G401 (cell line): ENCODE results near the gene GNLY. TPM values are rescaled to one million over a fixed set of nuclear protein-coding genes. Genes with fewer than 3 reads are reported as not detected.
"Not testable (repeated sequence)": the region's sequence is repeated elsewhere in the genome, so short reads cannot be mapped to it uniquely, and the experiment has no call there.

Source experiments
- DNase-seq: peaks from one replicate; pipeline ENCODE4 v3.0.0-alpha.2; 2015; ENCODE audit warnings: low spot score
- in situ Hi-C: cut with HindIII; loops from 2 replicates; pipeline ENCODE4 v1.10.0; 2016; ENCODE audit warnings: low sequenced_read_pairs, mixed read lengths
- total RNA-seq: library from RNA; depleted of rRNA; stranded (reverse); fragments of >200 nt; shearing (Covaris generic); gene quantifications from 2 replicates; pipeline ENCODE4 v1.2.3, GENCODE V29; 2014; rRNA removed

Gene GNLY
- not detected in 2 replicates for total RNA-seq

DNA sequence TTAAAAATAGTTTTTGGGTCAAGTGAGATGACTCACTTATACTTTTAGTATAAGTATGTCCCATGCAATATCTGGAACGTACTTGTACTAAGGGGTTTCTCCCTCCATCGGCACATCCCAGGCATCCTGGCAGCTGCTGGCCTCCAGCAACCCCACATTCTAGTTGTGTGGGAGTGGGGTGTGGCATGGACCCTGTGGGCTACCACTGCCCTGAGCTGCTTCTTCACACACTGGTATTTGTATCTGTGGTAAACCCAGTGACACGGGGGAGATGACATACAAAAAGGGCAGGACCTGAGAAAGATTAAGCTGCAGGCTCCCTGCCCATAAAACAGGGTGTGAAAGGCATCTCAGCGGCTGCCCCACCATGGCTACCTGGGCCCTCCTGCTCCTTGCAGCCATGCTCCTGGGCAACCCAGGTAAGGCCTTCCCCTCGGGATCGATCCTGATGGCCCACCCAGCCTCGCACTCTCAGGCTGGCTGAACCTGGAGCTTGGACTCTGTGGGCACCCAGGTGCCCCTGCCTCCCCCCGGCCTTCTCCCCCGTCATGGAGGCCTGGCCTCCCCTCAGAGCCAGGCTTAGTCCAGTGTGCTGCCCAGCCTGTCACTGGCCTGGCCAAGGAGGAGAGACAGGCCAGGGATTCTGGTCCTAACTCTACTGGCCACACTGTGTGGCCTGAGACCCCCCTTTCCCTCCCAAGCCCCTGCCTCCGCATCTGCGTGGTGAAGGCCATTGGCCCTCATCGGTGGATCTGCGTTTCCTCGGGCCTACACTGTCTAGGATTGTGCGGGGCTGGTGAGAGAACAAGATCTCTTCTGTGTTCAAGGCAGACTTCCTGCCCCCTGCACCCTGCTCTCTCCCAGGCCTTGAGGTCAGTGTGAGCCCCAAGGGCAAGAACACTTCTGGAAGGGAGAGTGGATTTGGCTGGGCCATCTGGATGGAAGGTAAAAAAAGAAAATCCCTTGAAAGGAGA is at the start of gene GNLY:
GNLY (plus strand) TSS at position 307 of the 974 bp plus-strand sequence; CDS start at position 368, 61 bp downstream.
- DNase-seq, result no peak
- in situ Hi-C loops, result no loop called here

DNA sequence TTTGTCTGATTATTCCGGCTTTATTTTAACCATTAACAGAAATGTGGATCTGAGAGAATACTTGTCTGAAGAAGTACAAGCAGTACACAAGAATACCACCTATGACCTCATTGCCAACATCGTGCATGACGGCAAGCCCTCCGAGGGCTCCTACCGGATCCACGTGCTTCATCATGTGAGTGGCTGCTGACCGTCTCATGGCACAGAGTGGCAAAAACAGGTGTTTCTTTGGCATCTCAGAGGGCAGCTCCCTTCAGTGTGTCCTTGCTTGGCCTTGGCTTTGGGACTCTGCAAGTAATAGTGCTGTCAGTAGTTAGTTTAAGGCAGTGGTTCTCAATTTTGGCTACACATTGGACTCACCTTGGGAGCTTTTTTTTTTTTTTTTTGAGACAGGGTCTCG is 49.2 kb upstream of the GNLY start:
- in situ Hi-C loops, result no loop called here
- no peak for DNase-seq

DNA sequence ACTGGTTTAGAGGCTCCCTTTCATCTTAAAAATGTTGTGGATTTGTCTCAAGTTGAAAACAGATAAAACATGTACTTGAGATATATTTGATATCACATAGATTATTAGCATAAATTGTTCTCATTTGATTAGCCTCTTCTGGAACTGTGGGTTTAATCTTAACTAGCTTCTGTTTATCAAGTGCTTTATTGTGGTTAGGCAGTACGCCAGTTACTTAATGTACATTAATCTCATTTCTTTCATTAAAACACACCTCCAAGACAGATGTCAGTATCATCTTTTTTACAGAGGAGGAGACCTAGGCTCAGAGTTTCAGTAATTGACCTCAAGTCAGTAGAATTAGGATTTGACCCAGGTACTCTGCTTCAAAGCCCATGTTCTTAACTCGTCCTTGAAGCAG is 48.0 kb upstream of the GNLY start:
- no peak for DNase-seq
- in situ Hi-C loops, result no loop called here

DNA sequence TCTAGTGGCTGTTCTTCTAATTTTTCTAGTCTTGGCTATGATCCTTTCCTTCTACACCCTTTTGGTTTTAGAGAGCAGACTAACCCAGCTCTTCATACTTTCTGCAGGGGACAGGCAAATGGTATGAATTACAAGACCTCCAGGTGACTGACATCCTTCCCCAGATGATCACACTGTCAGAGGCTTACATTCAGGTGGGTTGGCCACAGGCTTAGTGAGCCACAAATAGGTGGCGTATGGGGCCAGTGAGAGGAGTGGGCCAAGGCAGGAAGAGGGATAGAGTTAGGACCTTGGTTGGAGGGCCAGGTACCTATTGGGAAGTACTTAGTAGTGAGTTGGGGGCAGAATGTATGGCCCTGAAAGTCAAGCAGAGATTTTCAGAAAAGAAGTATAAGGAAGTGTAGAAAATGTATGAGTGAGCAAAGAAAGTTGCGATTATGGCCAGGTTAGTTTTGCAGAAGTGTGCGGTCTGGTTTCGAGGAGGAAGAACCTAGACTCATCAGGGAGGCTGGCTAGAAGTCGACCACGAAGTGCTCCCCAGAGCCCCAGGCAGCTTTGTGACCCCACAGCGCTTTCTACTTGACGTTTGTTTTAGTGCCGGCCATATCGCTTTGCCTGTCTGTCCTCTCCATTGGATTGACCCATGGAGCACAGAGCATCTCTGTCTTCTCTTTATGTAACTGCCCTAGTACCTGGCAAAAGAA is 46.2 kb upstream of the GNLY start:
- DNase-seq, result no peak
- in situ Hi-C loops, result no loop called here

DNA sequence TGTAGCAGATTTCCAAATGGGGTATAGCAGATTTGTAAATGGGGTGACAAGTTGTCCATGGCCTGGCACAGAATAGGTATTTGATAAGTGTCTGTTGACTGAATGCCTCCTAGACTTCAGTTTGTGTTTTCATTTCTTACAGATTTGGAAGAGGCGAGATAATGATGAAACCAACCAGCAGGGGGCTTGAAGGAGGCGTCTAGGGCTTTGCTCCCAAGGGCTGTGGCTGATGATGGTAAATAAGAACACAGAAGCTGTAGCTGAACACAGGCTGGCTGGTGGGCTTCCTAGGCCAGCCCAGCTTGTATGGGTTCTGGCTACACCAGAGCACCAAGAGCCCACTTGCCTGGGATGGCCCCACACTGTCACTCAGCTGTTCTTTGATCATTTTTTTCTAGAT is 45.5 kb upstream of the GNLY start:
- in situ Hi-C loops, result no loop called here
- no peak for DNase-seq

DNA sequence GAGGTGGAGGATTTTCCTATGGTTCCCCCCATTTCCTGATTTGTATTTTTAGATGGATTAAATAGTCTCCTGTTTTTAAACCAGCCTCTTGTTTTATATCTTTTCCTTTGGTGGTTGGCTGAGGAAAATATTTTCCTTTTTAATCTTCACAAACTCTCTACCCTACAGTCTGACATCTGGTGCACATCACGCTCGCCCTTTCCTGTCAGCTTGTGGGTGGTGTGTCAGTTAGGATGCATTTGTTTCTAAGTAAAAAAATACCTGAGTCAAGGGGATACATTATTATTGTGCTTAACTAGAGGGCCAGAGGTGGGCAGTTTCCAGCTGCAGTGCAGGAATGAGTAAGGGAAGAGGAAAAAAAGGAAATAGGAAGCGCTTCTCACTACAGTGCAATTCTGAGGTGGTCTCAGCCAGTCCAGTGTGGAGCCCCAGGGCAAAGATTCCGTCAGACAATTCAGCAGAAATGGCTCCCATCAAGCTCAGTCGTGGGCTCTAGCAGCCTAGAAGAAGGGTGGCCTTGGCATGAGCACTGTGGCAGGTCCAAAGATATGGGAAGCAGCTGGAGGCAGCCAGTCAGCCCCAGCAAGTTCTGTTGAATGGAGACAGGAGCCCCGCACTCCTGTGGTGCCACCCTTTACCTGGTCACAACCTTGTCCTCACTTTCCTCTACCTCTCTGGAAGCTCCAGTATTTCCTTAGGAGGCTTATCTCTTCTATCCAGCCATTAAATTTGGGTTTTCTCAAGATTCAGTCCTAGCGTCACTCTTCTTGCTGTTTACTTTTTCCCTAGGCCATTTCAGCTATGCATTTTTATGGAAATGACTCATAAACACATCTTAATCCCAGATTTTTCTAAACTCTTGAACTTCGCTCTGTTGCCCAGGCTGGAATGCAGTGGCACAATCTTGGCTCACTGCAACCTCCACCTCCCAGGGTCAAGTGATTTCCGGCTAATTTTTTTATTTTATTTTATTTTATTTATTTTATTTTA is 44.7 kb upstream of the GNLY start:
- in situ Hi-C loops, result no loop called here

DNA sequence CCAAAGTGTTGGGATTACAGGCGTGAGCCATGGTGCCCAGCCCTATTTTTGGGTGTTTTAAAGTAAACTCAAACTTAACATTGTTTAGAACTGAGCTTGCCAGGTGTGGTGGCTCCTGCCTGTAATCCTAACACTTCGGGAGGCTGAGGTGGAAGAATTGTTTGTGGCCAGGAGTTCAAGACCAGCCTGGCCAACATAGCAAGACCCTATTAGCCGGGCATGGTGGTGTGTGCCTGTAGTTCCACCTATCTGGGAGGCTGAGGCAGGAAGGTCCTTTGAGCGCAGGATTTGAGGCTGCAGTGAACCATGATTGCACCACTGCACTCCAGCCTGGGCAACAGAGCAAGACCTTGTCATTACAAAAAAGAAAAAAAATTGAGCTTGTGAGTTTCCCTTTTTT is 43.7 kb upstream of the GNLY start:
- in situ Hi-C loops, result no loop called here
- no peak for DNase-seq

More for the DNA sequence above, 44.7 kb upstream of the GNLY start:
- DNase-seq, result no peak

DNA sequence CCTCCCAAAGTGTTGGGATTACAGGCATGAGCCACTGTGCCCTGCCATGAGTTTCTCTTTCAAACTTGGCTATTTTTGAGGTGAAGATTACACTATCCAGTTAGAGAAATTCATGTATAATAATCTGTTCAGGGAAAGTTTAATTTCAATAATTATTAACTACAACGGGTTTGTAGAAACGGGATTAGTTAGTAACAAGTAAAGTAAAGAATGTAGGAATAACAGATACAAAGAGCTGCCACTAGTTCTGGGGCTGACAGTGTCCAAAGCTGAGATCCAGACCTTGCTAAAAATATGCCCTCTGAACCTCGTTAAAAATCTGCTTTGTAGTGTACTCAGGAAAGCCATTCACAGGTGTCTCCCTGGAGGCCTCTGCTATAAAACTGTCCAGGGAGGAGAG is 43.1 kb upstream of the GNLY start:
- in situ Hi-C loops, result no loop called here
- no peak for DNase-seq

DNA sequence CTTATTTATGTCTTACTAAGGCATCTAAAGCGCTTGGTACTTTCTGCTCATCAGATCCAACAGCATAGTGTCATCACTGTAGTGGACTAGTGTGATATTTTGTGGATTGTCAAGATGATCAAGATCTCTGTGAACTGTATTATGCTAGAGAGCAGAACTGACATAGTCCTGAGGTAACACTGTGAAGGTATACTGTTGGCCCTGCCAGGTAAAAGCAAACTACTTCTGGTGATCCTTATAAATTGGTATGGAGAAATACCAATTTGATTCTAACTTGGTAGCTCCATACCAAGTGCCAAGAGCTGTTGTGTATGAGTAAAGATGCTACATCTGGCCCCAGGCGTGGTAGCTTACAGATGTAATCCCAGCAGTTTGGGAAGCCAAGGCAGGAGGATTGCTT is 42.1 kb upstream of the GNLY start:
- in situ Hi-C loops, result no loop called here

DNA sequence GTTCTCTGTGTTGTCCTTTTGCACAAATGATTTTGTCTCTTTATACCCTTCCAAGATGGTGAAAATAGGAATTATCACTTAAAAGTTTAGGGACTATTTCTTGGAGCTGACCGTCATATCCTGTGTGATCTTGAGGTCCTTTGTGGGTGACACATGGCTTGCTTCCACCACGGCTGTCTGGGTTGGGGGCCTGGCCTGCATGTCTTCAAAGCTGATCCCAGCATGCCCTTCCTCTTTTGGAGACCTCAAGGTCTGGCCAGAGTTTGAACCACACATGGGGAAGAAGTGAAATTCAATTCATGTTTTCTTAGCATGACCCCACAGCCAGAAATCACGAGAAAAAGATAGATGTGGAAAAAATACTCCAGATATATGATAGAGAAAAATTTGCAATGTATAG is 40.2 kb upstream of the GNLY start:
- DNase-seq, result no peak
- in situ Hi-C loops, result no loop called here

More for the DNA sequence above, 42.1 kb upstream of the GNLY start:
- no peak for DNase-seq

DNA sequence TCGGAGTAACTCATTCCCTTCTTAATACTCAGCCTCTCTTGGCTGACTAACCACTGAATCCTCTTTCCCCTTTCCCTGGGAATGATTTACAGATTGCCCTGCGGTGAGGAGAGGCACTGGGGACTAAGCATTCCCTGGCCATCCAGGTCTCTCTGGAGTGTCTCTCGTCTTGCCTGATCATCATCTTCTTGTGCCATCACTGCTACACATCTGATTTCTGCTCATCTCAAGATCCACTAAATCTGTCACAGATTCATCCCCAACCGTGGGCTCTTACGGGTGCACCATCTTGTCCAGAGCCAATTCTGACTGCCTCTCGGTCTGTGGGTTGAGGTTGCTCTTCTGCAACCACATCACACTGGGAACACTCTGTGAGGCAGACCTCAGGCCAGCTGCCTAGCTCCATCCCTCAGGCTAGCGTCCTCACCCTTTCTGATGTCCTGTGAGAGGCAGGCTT is 38.2 kb upstream of the GNLY start:
- in situ Hi-C loops, result loop anchor here (5.0 kb wide), 1 partner anchor 51 kb away; no protein-coding TSS in a partner anchor

DNA sequence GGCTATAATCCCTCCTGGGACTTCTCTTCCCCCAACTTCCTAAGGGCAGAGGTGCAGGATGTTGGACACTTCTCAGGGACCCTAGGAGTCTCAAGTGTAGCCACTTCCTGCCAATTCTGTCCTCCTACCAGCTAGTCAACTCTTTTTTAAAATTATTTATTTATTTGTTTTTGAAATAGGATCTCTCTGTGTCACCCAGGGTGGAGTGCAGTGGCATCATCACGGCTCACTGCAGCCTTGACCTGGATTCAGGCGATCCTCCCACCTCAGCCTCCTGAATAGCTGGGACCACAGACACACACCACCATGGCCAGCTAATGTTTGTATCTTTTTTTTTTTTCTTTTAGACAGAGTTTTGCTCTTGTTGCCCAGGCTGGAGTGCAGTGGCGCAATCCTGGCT is 37.7 kb upstream of the GNLY start:
- no peak for DNase-seq
- in situ Hi-C loops, result loop anchor here (5.0 kb wide), 1 partner anchor 51 kb away; no protein-coding TSS in a partner anchor

More for the DNA sequence above, 38.2 kb upstream of the GNLY start:
- no peak for DNase-seq

DNA sequence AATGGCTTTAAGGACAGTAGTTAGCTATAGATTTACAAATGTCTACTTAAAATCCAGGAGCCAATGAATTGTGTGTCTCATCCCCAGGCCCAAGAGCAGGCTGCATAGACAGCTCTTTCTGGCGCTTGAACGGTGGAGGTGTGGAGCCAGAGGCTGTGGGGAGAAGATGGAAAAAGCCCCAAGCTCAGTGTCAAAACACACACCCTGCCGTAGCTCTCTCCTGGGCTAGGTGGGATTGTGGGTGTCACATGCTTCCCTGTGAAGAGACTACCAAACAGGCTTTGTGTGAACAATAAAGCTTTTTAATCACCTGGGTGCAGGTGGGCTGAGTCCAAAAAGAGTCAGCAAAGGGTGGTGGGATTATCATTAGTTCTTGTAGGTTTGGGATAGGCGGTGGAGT is 36.8 kb upstream of the GNLY start:
- not testable (repeated sequence) for DNase-seq
- in situ Hi-C loops, result loop anchor here (5.0 kb wide), 1 partner anchor 50 kb away; no protein-coding TSS in a partner anchor

DNA sequence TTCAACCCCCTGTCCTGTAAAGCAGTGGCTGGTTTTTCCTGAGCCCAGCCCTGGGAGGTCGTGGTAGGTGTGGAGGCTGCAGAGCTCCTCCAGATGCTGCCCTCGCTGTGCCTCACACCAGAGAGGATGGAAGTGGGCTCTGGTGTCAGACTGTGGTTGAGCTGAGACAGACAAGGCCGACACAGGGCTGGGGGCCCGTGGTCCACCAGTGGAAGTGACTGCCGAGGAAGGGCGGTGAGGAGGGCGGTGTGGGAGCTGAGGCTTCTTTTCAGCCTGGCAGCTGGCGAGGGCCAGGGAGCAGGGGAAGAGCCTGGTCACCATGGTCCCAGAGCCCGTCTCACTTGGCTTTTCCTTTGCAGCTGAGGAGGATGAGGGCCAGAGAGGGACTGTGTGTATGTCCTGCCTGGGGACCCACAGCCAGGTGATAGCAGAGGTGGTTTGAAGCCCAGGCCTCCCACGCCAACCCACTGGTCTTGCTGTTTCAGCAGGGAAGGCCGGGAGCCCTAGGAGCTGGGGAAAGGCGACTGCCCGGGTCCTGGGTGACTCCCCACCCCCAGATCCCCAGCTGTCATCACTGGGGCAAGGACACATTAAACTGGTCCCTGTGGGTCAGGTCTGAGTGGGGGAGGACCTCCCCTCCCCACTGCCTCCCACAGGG is 34.7 kb upstream of the GNLY start:
- no peak for DNase-seq
- in situ Hi-C loops, result loop anchor here (5.0 kb wide), 1 partner anchor 48 kb away; no protein-coding TSS in a partner anchor

DNA sequence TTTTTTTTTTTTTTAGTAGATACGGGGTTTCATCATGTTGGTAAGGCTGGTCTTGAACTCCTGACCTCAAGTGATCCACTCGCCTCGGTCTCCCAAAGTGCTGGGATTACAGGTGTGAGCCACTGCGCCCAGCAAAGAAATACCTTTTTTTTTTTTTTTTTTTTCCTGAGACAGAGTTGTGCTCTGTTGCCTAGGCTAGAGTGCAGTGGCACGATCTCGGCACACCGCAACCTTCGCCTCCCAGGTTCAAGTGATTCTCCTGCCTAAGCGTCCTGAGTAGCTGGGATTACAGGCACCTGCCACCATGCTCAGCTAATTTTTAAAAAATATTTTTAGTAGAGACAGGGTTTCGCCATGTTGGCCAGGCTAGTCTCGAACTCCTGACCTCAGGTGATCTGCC is 33.9 kb upstream of the GNLY start:
- in situ Hi-C loops, DNase-seq: not testable (repeated sequence)

DNA sequence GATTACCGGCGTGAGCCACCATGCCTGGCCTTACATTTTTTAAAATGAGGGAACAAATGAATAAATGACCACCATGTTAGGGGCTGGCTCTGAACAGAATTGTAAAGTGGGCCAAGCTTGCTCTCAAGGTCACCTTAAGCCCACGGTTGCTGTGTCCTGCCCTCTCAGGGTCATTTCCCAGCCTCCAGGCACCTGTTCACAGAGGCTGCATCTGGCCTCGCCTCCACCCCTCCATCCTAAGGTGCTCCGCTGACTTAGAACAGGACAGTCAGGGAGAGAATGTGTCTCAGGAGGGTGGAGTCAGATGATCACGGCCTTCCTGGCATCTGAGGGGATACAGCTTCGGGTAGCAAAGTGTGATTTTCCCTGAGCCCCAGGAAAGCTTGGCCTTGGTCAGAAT is 33.4 kb upstream of the GNLY start:
- in situ Hi-C loops, result no loop called here
- DNase-seq, result no peak

DNA sequence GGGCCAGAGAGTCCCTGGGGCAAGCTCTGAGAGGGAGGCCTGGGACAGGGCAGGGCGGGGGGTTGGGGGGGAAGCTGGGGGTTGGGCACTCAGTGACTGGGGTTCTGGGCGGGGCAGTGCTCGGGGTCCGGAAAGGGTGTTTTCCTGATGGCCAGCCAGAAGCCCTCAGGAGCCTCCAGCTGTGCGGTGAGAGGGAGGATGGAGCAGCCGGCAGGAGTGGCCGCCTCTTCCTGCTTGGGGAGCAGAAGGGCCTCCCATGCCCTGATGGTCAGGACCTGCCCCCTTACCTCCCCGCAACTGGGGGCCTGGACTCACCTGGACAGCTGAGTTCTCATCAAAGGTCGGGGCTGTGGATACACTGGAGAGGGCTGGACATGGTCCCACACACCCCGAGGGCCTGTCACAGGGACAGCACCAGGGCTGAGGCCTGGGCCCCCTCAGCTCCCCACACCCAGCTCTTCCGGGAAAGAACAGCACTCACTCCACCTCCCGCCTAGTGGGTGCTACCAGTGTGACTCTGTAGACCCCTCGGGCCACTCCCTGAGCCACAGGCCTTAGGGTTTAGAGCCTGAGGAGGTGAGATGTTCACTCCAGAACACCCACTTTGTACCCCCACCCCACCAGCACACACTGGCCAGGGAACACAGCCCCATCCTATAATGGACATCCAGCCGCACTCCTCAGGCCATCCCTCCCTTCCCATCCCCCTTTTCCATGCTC is 32.9 kb upstream of the GNLY start:
- in situ Hi-C loops, result no loop called here

More for the DNA sequence above, 32.9 kb upstream of the GNLY start:
- no peak for DNase-seq
